Uterine smooth muscle cell (primary cell): Measurements from ENCODE around the gene SAMD3. TPM values are rescaled to one million over a fixed set of nuclear protein-coding genes. Genes with fewer than 3 reads are reported as not detected.

Experiments
- total RNA-seq: library from RNA; depleted of rRNA; stranded (reverse); fragments of >200 nt; gene quantifications from 2 replicates; pipeline ENCODE4 v1.2.3, GENCODE V29; 2014

The SAMD3 gene
- 12.4 and 14.4 TPM in 2 replicates for total RNA-seq

GRCh38 chr6:130222775-130223174 is at the start of gene SAMD3:
SAMD3 (minus strand) TSS chr6:130222951; CDS start chr6:130215273, 7,678 bp downstream.

Other genes with a start within 250 kb of the SAMD3 start
- gene L3MBTL3, start 204.4 kb downstream of the SAMD3 start, total RNA-seq = 4.8 and 5.0 TPM in 2 replicates
- 99.1 and 116 TPM in 2 replicates for gene TMEM200A, start 143.1 kb upstream of the SAMD3 start, total RNA-seq